Head of caudate nucleus (tissue), 42 donors: ENCODE results near the gene SYTL2.

Experiments
- DNase-seq, 42 donors: peaks; one replicate each; pipeline versions ENCODE4 v3.0.0 to v3.0.0-alpha.2; 2020 to 2021; ENCODE audit warnings: mixed read lengths in 7 of 42
- intact Hi-C: fragments of 100-400 bp; cut with DNase I; formaldehyde crosslinking; loops from one replicate; pipeline ENCODE4 v1.15.0; 2022

The SYTL2 gene

DNA sequence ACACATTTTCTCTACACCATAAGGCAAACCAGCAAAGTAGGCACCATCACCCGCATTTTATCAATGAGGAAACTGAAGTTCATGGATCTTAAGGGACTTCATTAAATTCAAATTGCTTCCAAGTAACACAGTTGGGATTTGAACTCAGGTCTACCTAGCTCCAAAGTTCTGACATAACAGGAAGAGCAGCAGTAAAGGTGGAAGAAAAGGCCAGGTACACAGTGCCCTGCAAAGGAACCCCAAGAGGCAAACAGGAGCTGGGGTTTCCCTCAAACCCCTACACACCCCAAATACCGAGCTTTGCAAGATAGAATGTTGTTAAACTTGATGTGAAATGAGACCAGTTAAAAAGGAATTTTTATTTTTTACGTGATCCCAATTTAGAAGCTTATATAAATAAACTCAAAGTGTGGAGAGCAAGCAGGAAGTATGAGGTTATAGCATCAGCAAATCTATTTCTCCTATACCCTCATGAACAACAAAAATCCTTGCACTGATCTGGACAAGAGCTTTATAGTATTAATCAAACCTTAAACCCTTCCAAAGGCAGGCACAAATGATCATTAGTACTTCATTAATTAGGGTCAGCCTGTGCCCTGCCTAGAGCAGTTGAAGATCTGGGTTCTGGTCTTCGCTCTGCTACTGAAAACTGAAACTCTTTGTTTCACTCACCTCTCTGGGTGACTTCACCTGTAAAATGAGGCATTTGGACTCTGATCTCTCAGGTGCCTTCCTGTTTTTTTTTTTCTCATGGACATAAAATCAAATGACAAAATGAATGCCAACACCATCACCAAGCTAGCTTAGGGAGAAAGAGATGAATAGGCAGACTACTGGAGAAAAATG lies 36.5 kb downstream of the SYTL2 start:
- no peak for DNase-seq
- intact Hi-C loops, result no loop called here

- intact Hi-C loops, result no loop called here
- no peak for DNase-seq
These were observed 38.2 kb downstream of the SYTL2 start for GRCh38 chr11:85772695-85773094.

DNA sequence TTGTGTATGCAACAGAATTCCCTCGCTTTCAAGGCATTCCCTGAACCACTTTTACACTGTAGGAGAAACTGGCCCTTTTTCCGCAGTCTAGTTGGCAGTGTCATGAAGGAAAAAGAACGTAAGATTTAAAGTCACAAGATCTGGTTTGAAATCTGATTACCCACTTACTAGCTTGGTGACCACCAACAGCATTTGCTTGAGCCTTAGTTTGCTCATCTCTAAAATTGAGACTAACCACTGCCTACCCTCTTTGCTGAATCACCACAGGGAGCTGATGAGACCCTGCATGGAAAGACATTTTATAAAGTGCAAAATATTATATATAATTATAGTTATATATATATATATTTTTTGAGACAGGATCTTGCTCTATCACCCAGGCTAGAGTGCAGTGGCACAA lies 39.4 kb downstream of the SYTL2 start:
- intact Hi-C loops, result no loop called here
- DNase-seq, result no peak

DNA sequence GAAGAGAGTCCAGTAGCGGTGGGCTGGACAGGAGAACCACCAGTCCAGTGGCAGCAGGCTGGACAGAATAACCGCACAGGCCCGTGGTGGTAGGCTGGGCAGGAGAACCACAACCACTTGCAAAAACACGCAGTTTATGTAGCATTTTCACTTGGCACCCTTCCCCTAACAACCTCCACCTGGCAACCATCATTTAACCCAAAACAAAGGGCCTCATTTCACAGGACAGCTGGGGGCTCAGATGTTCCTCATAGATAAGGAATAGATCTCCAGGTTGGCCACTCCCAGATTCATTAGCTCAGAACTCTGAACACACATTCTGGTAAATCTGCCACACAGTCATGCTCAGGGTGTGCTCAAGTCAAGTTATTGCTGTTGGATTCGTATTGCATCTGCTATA lies 41.2 kb downstream of the SYTL2 start:
- no peak for DNase-seq
- intact Hi-C loops, result no loop called here

DNA sequence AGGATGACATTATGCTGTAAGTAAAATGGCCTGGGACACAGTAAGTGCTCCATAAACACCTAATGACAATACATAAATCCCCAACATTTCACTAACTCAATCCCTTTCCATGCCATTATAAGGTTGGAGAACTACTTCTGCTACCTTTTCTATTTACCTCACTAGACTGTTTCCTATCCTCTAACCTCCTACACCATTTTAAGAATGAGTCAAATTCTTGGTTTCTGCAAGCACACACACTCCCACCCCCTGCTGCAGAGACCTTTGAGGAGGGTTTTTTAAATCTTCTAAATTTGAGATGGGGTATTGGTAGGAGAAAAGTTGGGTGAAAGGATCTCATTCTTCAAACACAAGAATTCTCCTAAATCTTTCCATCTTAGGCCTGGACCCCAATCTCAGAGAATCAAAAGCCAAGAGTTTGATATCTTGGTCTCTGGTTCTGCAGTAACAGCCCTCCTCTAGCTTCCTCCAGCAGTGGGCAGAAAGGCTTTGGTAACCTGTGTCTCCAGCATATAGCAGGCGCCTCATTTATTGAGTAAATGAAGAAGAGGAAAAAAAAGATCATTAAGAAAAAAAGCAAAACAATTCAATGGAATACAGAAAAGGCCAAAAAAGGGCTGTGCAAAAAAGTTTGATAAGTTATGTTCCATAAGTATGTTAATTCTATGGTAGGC lies 42.3 kb downstream of the SYTL2 start:
- intact Hi-C loops, result no loop called here
- DNase-seq, result no peak

- intact Hi-C loops, result no loop called here
- DNase-seq, result no peak
These were observed 43.5 kb downstream of the SYTL2 start for GRCh38 chr11:85767246-85767945.

- no peak for DNase-seq
These were observed 44.2 kb downstream of the SYTL2 start for GRCh38 chr11:85766721-85767161.

DNA sequence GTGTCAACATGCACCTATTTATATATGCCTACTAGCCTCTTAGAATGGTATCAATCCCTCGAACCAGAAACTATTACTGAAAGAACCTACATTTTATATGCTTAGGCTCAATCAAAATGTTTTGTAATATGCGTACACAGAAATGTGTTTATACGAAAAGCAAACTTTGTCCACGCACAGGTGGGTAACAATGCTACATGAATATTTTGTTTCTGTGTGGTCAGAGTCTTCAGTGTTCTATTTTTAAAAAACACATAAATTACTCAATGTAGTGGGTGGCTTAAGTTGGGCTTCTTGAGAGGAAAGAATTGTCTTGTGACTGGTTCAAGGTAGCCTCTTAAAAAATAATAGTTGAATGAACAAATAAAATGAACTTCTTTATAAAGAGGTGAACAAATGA lies 46.1 kb downstream of the SYTL2 start:
- intact Hi-C loops, result no loop called here
- DNase-seq, result no peak

More at GRCh38 chr11:85766721-85767161, 44.2 kb downstream of the SYTL2 start:
- intact Hi-C loops, result no loop called here

DNA sequence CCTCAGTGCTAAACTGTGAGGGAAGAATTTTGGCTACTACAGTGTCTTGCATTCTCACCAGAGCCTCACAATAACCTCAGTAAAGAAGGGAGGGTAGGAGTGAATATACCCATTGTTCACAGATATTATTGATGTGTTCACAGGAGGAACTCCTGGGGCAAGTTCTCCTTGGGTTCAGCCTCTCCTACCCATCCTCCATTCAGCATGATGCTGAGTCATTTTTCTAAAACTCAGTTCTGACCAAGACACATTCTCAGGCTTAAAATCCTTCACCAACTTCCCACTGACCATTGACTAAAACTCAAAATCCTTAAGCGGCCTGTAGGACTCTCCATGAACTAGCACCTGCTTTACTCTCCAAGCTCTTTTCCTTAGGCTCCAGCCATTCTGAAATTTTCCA lies 48.7 kb downstream of the SYTL2 start:
- no peak for DNase-seq
- intact Hi-C loops, result no loop called here

- intact Hi-C loops, result no loop called here
- no peak for DNase-seq
These were observed 51.0 kb downstream of the SYTL2 start for GRCh38 chr11:85759915-85760314.

DNA sequence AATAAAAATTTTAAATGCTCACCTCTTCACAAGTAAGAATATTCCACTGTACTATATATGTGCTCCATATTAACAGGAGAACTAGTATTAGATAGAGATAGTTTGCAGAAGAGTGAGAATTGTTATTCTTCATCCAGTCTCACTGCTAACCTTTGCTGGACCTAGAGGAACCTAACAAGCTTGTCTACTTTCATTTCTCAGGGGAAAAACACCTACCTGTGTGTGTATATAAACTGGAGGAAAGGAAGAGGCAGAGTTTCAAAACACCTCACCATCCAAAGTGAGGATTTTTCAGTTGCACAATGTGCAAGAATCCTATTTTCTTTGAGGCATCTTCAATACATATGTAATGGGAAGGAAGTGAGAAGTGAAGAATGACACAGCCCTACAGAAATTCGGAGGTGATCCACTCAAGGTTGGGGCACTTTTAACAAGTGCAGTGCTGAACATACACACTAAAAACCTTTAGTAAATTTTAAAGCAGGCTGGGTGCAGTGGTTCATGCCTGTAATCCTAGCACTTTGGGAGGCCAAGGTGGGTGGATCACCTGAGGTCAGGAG lies 52.4 kb downstream of the SYTL2 start:
- intact Hi-C loops, result no loop called here

GRCh38 chr11:85758026-85758425 lies 52.9 kb downstream of the SYTL2 start:
- intact Hi-C loops, result no loop called here

More for the DNA sequence above, 52.4 kb downstream of the SYTL2 start:
- DNase-seq, result no peak

DNA sequence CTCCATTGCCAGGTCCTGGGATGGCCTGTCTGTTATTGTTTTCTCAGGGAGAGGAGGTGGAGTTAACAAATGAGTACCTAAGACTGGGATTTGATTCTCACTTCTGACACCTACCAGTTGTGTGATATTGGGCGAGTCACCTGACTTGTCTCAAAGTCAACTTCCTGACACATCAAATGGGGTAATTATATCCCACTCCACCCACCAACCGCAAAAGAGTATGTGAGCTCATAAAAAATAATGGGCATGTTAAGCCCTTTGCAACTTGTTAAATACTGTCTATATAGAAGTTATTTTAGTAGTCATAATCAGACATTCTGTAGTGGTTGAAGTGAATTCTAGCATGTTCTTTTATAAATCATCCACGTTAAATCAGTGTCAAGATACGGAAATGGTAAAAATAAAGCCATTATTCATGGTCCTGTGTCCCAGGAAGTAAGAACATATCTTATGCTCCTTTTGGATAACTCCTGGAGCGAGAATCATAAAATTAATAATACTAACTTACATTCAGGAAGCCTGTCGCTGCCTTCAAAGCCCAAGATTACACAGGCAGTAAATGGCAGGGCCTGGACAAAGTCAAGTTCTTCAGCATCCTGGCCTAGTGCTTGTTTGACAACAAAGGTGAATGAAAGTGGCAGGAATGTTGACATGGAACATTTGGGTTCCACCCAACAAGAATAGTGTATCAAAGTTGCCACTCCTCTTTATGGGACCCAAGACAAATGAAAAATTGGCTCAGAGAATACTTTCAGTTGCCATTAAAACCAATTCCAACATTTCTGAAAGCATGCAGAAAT lies 54.3 kb downstream of the SYTL2 start:
- DNase-seq, result peak in 23 of 42 donors; percentile 3 to 66 (median 36)
- intact Hi-C loops, result no loop called here

More at GRCh38 chr11:85758026-85758425, 52.9 kb downstream of the SYTL2 start:
- no peak for DNase-seq

DNA sequence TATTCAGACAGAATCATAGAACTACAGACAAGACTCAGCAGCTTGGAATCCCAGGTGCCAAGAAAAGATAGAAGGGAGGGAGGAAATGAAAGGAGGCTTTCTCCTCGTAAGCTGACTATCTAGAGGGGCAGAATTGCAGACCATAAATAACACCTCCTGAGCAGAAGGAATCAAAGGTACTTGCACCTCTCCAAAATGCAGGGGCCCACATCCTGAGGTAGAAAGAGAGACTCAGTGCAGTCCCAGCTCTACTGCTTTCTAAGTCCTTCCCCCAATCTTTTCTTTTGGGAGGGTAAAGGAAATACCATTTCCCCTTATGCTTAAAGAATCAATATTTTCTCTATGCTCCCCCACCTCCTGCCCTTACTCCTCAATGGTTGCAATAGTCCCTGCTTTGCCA lies 55.2 kb downstream of the SYTL2 start:
- intact Hi-C loops, result no loop called here
- DNase-seq, result no peak

DNA sequence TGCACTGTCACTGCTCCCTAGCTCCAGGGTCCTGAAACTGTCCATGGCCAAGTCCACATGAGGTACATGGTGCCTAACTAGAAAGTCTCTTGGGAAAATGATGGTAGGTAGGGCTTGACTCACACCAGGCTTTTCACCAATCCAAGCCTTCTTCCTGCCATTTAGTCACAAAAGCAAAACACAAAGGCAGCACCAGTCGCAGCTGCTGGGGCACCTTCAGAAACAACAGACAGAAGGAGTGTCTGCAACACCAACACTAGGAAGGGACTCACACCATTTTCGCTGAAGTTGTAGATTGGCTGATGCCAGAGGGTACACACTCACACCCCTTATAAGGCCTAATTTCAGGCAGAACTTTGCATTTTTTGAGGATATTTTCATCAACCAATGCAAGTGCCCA lies 55.7 kb downstream of the SYTL2 start:
- DNase-seq, result no peak
- intact Hi-C loops, result no loop called here

GRCh38 chr11:85752890-85753581 lies 57.9 kb downstream of the SYTL2 start:
- no peak for DNase-seq
- intact Hi-C loops, result no loop called here

GRCh38 chr11:85752201-85752889 lies 58.6 kb downstream of the SYTL2 start:
- no peak for DNase-seq
- intact Hi-C loops, result no loop called here

GRCh38 chr11:85751724-85752123 lies 59.2 kb downstream of the SYTL2 start:
- DNase-seq, result no peak
- intact Hi-C loops, result no loop called here
